ENCODE results near the gene WDR46. TPM values are rescaled to one million over a fixed set of nuclear protein-coding genes. Genes with fewer than 3 reads are reported as not detected.

The WDR46 gene
- total RNA-seq, 1 donor from 2014 or later = 132 TPM

DNA sequence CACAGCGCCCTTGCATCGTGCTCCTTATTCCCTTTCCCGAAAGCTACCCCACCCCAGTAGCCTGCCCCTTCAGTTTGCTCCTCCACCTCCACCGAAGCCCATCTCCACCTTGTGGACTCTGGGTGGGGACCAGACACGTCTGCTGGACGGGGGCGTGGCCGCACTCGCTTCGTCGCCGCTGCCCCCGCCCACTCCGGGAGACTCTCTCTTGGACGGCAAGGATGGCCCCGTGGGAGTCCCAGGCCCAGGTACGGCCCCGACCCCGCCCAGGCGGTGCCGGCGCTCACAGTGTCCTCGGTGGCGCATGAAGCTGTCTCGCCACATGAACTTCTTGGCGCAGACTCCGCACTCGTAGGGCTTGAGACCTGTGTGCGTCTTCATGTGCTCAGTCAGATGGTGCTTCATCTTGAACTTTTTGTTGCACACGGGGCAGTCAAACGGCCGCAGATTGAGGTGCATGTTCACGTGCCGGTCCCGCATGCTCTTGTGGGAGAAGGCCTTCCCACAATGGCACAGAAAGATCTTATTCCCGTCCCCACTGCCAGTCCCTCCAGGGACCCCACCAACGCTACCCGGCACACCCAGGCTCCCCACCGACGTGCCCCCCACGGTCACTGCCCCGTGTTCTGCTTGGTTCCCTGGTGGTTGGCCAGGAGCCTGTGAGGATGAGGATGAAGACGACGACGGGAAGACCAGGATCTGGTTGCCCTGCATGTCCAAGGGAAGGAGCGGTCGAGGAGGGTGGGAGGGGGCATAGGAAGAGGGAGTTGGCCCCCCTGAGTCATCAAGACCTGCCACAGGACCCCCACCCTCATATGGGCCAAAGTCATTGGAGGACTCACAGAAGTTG lies 26.1 kb upstream of the WDR46 start:
- FAIRE-seq (no peak), DNase-seq (ENCODE audit: low read depth) (peak; percentile 52)
- Histone ChIP-seq H3K4me3 (ENCODE audit: low read depth, low read length) (peak overlapping the region; percentile 93), H3K36me3 (ENCODE audit: control insufficient read depth, insufficient read depth, low read length) (peaks cover 19% of the 10 kb centered on the region), H3K27me3 (ENCODE audit: control insufficient read depth, insufficient read depth, low read length) (no peaks in the 10 kb centered on the region)
- TF ChIP-seq, protein P1, sequence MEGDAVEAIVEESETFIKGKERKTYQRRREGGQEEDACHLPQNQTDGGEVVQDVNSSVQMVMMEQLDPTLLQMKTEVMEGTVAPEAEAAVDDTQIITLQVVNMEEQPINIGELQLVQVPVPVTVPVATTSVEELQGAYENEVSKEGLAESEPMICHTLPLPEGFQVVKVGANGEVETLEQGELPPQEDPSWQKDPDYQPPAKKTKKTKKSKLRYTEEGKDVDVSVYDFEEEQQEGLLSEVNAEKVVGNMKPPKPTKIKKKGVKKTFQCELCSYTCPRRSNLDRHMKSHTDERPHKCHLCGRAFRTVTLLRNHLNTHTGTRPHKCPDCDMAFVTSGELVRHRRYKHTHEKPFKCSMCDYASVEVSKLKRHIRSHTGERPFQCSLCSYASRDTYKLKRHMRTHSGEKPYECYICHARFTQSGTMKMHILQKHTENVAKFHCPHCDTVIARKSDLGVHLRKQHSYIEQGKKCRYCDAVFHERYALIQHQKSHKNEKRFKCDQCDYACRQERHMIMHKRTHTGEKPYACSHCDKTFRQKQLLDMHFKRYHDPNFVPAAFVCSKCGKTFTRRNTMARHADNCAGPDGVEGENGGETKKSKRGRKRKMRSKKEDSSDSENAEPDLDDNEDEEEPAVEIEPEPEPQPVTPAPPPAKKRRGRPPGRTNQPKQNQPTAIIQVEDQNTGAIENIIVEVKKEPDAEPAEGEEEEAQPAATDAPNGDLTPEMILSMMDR (IDR thresholded peaks at IDR 0.05; ENCODE audit: insufficient read depth, low read length, severe bottlenecking) = no peak

DNA sequence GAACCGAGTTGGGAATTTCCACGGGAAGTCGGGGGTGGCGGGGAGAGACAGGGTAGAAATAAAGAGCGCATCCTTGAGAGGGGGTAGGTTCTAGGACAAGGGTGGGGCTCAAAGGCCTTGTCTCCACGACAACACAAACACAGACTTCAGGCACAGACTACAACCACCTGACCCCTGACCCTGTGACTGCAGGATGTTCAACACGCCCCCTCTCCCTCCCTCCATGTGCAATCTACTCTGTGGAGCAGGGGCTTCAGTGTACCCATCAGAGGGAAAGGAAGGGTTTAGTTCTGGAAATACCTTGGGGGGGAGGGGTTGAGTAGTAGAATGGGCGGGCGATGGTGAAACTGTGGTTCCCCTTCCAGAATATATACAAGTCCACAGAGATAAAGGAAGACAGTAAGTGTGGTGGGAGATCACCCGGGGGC lies 25.5 kb upstream of the WDR46 start:
- FAIRE-seq (no peak), DNase-seq (ENCODE audit: low read depth) (peak; percentile 87)
- Histone ChIP-seq H3K4me3 (ENCODE audit: low read depth, low read length) (peak overlapping the region; percentile 93), H3K27me3 (ENCODE audit: control insufficient read depth, insufficient read depth, low read length) (no peaks in the 10 kb centered on the region), H3K36me3 (ENCODE audit: control insufficient read depth, insufficient read depth, low read length) (peaks cover 14% of the 10 kb centered on the region)
- TF ChIP-seq, protein P1 (IDR thresholded peaks at IDR 0.05; ENCODE audit: insufficient read depth, low read length, severe bottlenecking) = no peak

DNA sequence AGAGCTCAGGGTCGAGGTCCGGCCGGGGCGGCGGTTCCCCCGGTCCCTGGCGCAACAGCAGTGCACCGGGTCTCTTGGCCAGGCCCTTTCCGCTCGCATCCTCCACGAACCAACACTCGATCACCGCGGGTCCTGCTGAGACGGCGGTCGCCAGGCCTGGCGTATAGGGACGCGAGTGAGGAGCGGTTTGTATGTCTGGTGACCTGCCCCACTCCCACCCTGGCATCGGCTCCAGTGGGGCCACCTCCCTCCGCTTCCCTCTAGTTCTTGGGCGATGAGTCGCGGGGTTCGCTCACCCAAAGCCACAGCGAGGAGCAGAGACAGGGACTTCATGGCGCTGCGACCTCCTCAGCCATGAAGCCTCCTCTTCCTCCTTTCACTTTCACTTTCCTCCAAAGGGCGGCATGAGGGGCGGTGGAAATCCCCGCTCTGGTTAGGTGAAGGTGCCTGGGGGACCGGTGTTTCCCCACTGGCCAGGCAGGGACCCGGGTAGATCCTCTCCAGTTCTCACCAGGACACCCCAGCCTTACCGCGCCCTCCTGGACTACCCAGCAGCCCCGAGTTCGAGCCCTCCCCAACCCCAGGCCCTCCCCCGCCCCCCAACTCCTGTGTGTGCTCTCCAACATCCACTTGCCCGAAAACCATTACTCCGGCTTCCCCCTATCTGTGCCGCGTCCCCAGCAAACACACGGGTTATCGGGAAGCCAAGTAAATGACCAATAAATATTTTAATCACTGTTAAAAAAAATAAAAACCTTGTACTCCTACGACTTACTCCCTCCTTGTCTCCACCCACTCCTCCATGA lies 24.9 kb upstream of the WDR46 start, which contains the start of gene TAPBP:
TAPBP (minus strand) TSS at position 370 of the 806 bp plus-strand sequence; CDS start at position 333, 37 bp downstream.
- DNase-seq (ENCODE audit: low read depth) (peak; percentile 61), FAIRE-seq (no peak)
- Histone ChIP-seq H3K27me3 (ENCODE audit: control insufficient read depth, insufficient read depth, low read length) (no peaks in the 10 kb centered on the region), H3K36me3 (ENCODE audit: control insufficient read depth, insufficient read depth, low read length) (peaks cover 8% of the 10 kb centered on the region), H3K4me3 (ENCODE audit: low read depth, low read length) (peak within 1 kb of the TSS; percentile 93)
- TF ChIP-seq, protein P1 (IDR thresholded peaks at IDR 0.05; ENCODE audit: insufficient read depth, low read length, severe bottlenecking) = no peak

DNA sequence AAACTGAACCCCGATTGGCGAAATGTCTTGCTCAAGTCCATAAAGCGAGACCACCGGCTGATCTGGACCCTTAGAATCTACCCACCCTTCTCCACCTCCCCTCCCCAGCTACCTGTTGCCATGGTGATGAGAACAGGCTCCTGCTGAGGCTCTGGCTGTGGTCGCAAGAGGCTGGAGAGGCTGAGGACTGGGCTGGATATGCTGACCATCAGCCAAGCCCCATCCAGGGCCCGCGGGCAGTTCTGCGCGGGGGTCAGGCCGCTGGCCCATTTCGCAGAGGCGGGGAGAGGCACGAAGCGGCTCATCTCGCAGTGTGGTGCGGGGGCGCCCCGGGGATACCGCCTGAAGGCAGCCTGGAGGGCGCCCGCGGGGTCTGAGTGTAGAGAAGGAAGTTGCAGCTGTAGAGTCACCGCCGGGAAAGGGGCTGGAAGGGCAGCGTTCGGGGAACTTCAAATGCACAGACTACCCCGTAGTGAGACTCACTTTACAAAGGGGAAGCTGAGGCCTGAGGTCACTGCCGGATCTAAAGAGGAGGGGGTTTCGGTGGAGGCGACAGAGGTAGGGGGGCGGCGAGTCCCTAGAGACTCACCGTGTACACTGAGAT lies 24.2 kb upstream of the WDR46 start:
- TF ChIP-seq, protein P1 (IDR thresholded peaks at IDR 0.05; ENCODE audit: insufficient read depth, low read length, severe bottlenecking) = no peak
- peak overlapping the region; percentile 93 for H3K4me3 ChIP-seq (ENCODE audit: low read depth, low read length)
- FAIRE-seq = no peak
- H3K36me3 ChIP-seq (ENCODE audit: control insufficient read depth, insufficient read depth, low read length) = peaks cover 5% of the 10 kb centered on the region
- DNase-seq (ENCODE audit: low read depth) = no peak
- no peaks in the 10 kb centered on the region for H3K27me3 ChIP-seq (ENCODE audit: control insufficient read depth, insufficient read depth, low read length)

DNA sequence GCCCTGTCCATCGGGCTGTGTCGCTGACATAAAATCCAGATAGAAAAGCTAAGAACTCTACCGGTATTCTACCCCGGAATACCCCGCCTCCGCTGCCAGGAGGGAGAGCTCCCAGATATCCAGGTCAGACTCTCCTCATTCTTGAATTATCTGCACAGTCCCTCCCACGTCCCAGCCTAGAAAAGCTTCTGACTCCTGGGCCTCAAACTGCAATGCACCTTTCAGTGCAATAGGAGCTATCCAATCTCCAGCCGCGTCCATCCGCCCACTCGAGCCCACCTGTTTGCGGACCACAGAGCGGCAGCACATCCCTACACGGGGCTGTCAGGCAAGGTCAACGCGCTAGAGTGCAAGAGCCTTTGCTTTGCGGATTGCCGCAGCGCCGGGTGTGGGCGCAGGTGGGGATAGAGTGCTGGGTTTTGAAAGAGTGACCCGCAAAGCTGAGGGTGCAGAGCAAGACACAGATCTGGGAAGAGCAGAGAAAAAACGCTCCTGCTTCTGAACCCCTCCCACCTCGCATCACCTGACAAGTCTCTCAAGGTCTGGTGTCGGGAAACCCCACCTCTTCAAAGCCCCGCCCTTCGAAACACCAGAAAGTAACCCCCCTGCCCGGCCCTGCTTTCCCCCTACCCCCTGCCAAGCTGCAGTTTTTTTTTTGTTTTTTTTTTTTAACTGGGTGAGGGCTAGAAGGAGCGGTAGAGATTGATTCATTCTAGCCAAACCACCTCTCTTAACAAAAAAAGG lies 23.5 kb upstream of the WDR46 start:
- Histone ChIP-seq H3K27me3 (ENCODE audit: control insufficient read depth, insufficient read depth, low read length) (no peaks in the 10 kb centered on the region), H3K4me3 (ENCODE audit: low read depth, low read length) (peak overlapping the region; percentile 93), H3K36me3 (ENCODE audit: control insufficient read depth, insufficient read depth, low read length) (peaks cover 5% of the 10 kb centered on the region)
- DNase-seq (ENCODE audit: low read depth) = peak; percentile 84
- no peak for FAIRE-seq
- TF ChIP-seq, protein P1 (IDR thresholded peaks at IDR 0.05; ENCODE audit: insufficient read depth, low read length, severe bottlenecking) = no peak
